ENCODE data around the gene BARD1. TPM values are rescaled to one million over a fixed set of nuclear protein-coding genes. Genes with fewer than 3 reads are reported as not detected.
"Not testable (repeated sequence)": the region's sequence is repeated elsewhere in the genome, so short reads cannot be mapped to it uniquely, and the experiment has no call there.

BARD1 gene
- total RNA-seq, 2 donors from 2014 or later = 10.7 to 13.8 TPM

GRCh38 chr2:214699236-214699635 lies 110.2 kb downstream of the BARD1 start:
- intact Hi-C loops (cut with DNase I, micrococcal nuclease) = no loop called here
- ATAC-seq = no peak

GRCh38 chr2:214696681-214697080 lies 112.8 kb downstream of the BARD1 start:
- intact Hi-C loops (cut with DNase I, micrococcal nuclease) = no loop called here
- no peak for DNase-seq
- ATAC-seq = no peak

More at GRCh38 chr2:214699236-214699635, 110.2 kb downstream of the BARD1 start:
- DNase-seq = no peak

GRCh38 chr2:214695789-214696188 lies 113.7 kb downstream of the BARD1 start:
- ATAC-seq = no peak
- intact Hi-C loops (cut with DNase I, micrococcal nuclease) = no loop called here
- DNase-seq = no peak

GRCh38 chr2:214683557-214683956 lies 125.9 kb downstream of the BARD1 start:
- DNase-seq; intact Hi-C loops (cut with DNase I, micrococcal nuclease): not testable (repeated sequence)
- ATAC-seq = peak; percentile 67

GRCh38 chr2:214679736-214680135 lies 129.7 kb downstream of the BARD1 start:
- ATAC-seq = no peak

GRCh38 chr2:214676421-214677089 lies 132.9 kb downstream of the BARD1 start:
- ATAC-seq (no peak), DNase-seq (no peak)
- intact Hi-C loops (cut with DNase I, micrococcal nuclease) = no loop called here

More at GRCh38 chr2:214679736-214680135, 129.7 kb downstream of the BARD1 start:
- DNase-seq = no peak
- intact Hi-C loops (cut with DNase I, micrococcal nuclease) = no loop called here
